GM12878 (cell line): ENCODE measurements around the gene NES. TPM values are rescaled to one million over a fixed set of nuclear protein-coding genes. Genes with fewer than 3 reads are reported as not detected.

ENCODE experiments used
- ATAC-seq: fragments of 200-7000 bp; cut with Tn5 transposase; 3 replicates; pipeline ENCODE4 v1.9.1; 2020; ENCODE audit warnings: mild to moderate bottlenecking, moderate library complexity
- BruUV-seq: library from RNA; stranded (reverse); fragments of 400-500 nt; replicated peaks from 2 replicates; lab custom pipeline; 2021; lab: Mats Ljungman, UMichigan
- CTCF ChIA-PET: fragments of 300-600 bp; sonication (Branson Sonifier 250); formaldehyde crosslinking; extraction: SDS; loops from one replicate; lab custom pipeline; 2021; ENCODE audit warnings: inconsistent platforms; lab: Yijun Ruan, JAX
- POLR2A ChIA-PET: fragments of 350-600 bp; formaldehyde crosslinking; extraction: SDS; loops from one replicate; lab custom pipeline; 2021; ENCODE audit warnings: inconsistent platforms; lab: Charles Lee
- RAD21 ChIA-PET: fragments of 300-600 bp; sonication (Branson Sonifier 250); formaldehyde crosslinking; loops from one replicate; lab custom pipeline; 2023; ENCODE audit warnings: antibody characterized with exemption; ENCODE audit not compliant: unreplicated experiment; lab: Charles Lee
- SMC1A ChIA-PET: fragments of 300-600 bp; sonication (Branson Sonifier 250); formaldehyde crosslinking; loops from one replicate; lab custom pipeline; 2023; ENCODE audit not compliant: unreplicated experiment, uncharacterized antibody; lab: Charles Lee
- DNase-seq: peaks from one replicate; pipeline ENCODE4 v3.0.0-alpha.2; 2011; ENCODE audit warnings: low read depth, low spot score
- FAIRE-seq: peaks from 3 replicates; lab custom pipeline; 2011; peaks lifted over from hg19 to GRCh38; lab: Jason Lieb, UNC
- H2AFZ ChIP-seq: 2 replicates; pipeline ENCODE4 v1.6.0; 2011; ENCODE audit warnings: low read depth, low read length, control low read depth; ENCODE audit not compliant: control insufficient read depth
- H3K27ac ChIP-seq: 2 replicates; pipeline ENCODE4 v1.5.1; 2011; ENCODE audit warnings: control low read depth; ENCODE audit not compliant: control insufficient read depth, insufficient read depth
- H3K27me3 ChIP-seq, 2 experiments: replicated peaks in 1 of 2; 2 replicates each; pipeline versions ENCODE4 v1.6.0 to v1.6.1; 2011; ENCODE audit warnings: low read length in 1 of 2; ENCODE audit not compliant: control insufficient read depth in 2 of 2, insufficient read depth in 2 of 2
- H3K36me3 ChIP-seq, 2 experiments: 2 replicates each; pipeline ENCODE4 v1.5.1; 2011; ENCODE audit warnings: low read length in 1 of 2; ENCODE audit not compliant: control insufficient read depth in 2 of 2, insufficient read depth in 2 of 2
- H3K4me1 ChIP-seq: 2 replicates; pipeline ENCODE4 v1.6.1; 2011; ENCODE audit warnings: mild to moderate bottlenecking, low read length, moderate library complexity, mixed read lengths; ENCODE audit not compliant: control insufficient read depth, insufficient read depth
- H3K4me2 ChIP-seq: 2 replicates; pipeline ENCODE4 v1.6.0; 2011; ENCODE audit warnings: control low read depth; ENCODE audit not compliant: control insufficient read depth, insufficient read depth
- H3K4me3 ChIP-seq: fragments of 200-600 bp; sonication (generic); 2 replicates; pipeline ENCODE4 v1.5.1; 2016
- H3K79me2 ChIP-seq: 2 replicates; pipeline ENCODE4 v1.6.0; 2011; ENCODE audit warnings: low read length; ENCODE audit not compliant: control insufficient read depth, insufficient read depth
- H3K9ac ChIP-seq: 2 replicates; pipeline ENCODE4 v1.8.0; 2011; ENCODE audit warnings: low read length, control low read depth, mixed read lengths; ENCODE audit not compliant: control insufficient read depth, insufficient read depth
- H3K9me3 ChIP-seq: replicated peaks from 3 replicates; pipeline ENCODE4 v1.5.1; 2011; ENCODE audit warnings: mild to moderate bottlenecking, low read length; ENCODE audit not compliant: control insufficient read depth, insufficient read depth
- H4K20me1 ChIP-seq: 2 replicates; pipeline ENCODE4 v1.6.0; 2011; ENCODE audit not compliant: control insufficient read depth, insufficient read depth
- ASH2L ChIP-seq: fragments of 300-600, 200-600 bp; sonication (generic); IDR thresholded peaks from 2 replicates; pipeline ENCODE4 v1.6.1; 2017; ENCODE audit warnings: low read depth, mild to moderate bottlenecking, borderline replicate concordance
- CBX3 ChIP-seq: fragments of 200-600 bp; sonication (generic); IDR thresholded peaks from 2 replicates; pipeline ENCODE4 v1.6.1; 2016; ENCODE audit warnings: low read depth, borderline replicate concordance
- EZH2 ChIP-seq: IDR thresholded peaks from 2 replicates; pipeline ENCODE4 v1.6.1; 2012; ENCODE audit warnings: low read depth, mild to moderate bottlenecking, control low read depth, inconsistent platforms, low read length, borderline replicate concordance; ENCODE audit not compliant: control insufficient read depth
- FOXM1 ChIP-seq: IDR thresholded peaks from 2 replicates; pipeline ENCODE4 v1.6.1; 2012; ENCODE audit warnings: low read depth, mild to moderate bottlenecking, inconsistent platforms, low read length, moderate library complexity
- HDAC2 ChIP-seq: fragments of 200-600 bp; sonication (generic); IDR thresholded peaks from 2 replicates; pipeline ENCODE4 v1.6.1; 2017
- HDAC6 ChIP-seq: fragments of 200-600 bp; sonication (generic); IDR thresholded peaks from one replicate; pipeline ENCODE4 v1.8.0; 2017; ENCODE audit warnings: antibody characterized with exemption; ENCODE audit not compliant: unreplicated experiment
- HDGF ChIP-seq: fragments of 450-650 bp; IDR thresholded peaks from 2 replicates; pipeline ENCODE4 v1.6.1; 2016; ENCODE audit warnings: antibody characterized with exemption
- HSF1 ChIP-seq: fragments of 150-350 bp; IDR thresholded peaks from 2 replicates; pipeline ENCODE4 v1.6.1; 2014; ENCODE audit warnings: mild to moderate bottlenecking, low read depth, low read length
- IRF3 ChIP-seq: fragments of 450-650 bp; IDR thresholded peaks from 2 replicates; pipeline ENCODE4 v1.6.1; 2014; ENCODE audit warnings: mild to moderate bottlenecking
- KDM1A ChIP-seq: fragments of 200-600 bp; sonication (generic); IDR thresholded peaks from 2 replicates; pipeline ENCODE4 v1.6.1; 2016; ENCODE audit warnings: borderline replicate concordance
- MAX ChIP-seq: IDR thresholded peaks from 2 replicates; pipeline ENCODE4 v1.6.1; 2012; ENCODE audit warnings: low read depth, low read length, improper control_type of control experiment
- POLR2AphosphoS5 ChIP-seq: IDR thresholded peaks from 2 replicates; pipeline ENCODE4 v1.6.1; 2011; ENCODE audit warnings: mild to moderate bottlenecking, low read length, inconsistent platforms
- RAD51 ChIP-seq: fragments of 450-650 bp; IDR thresholded peaks from 2 replicates; pipeline ENCODE4 v1.6.1; 2016; ENCODE audit warnings: moderate library complexity, mild to moderate bottlenecking, inconsistent platforms
- RCOR1 ChIP-seq: conservative IDR thresholded peaks from 2 replicates; pipeline ENCODE4 v1.6.1; 2012; ENCODE audit warnings: low read depth, low read length, improper control_type of control experiment
- SKIL ChIP-seq: fragments of 450-650 bp; IDR thresholded peaks from 2 replicates; pipeline ENCODE4 v1.6.1; 2017; ENCODE audit warnings: mild to moderate bottlenecking, low read depth, inconsistent platforms; ENCODE audit not compliant: poor library complexity, severe bottlenecking
- WRNIP1 ChIP-seq: IDR thresholded peaks from 2 replicates; pipeline ENCODE4 v1.6.1; 2011; ENCODE audit warnings: low read depth, low read length, improper control_type of control experiment, borderline replicate concordance
- ZNF384 ChIP-seq: IDR thresholded peaks from 2 replicates; pipeline ENCODE4 v1.6.1; 2012; ENCODE audit warnings: low read depth, mild to moderate bottlenecking, low read length, improper control_type of control experiment, borderline replicate concordance
- WGBS: methylation state at CpG from one replicate; pipeline ENCODE4 v1.1.6; 2016; ENCODE audit warnings: low lambda C conversion rate; ENCODE audit not compliant: insufficient replicate concordance, insufficient coverage; ENCODE audit errors: missing lambda C conversion rate; 5-methylcytosine and 5-hydroxymethylcytosine counted together
- in situ Hi-C: fragments of 300-500 bp; cut with MboI; formaldehyde crosslinking; loops from 9 replicates; pipeline ENCODE4 v1.14.3; 2018; ENCODE audit warnings: mixed read lengths
- intact Hi-C: fragments of 100-400 bp; cut with micrococcal nuclease; formaldehyde crosslinking; loops from one replicate; pipeline ENCODE4 v1.14.2; 2022; ENCODE audit not compliant: unreplicated experiment
- polyA plus RNA-seq, 11 experiments: library from polyadenylated mRNA; depleted of rRNA in 4 of 11; unstranded in 6 of 11; stranded (reverse) in 5 of 11; fragments of >200 nt; fragmentation: Nextera tagmentation in 4 of 11; fragmentation: Illumina TruSeq in 1 of 11; extraction: Ambion mirVana in 4 of 11; extraction: Trizol in 1 of 11; gene quantifications; 1 replicate in 1 of 11; 2 replicates in 10 of 11; pipeline versions ENCODE4 v1.2.1 to v1.2.3, GENCODE V29; 2011 to 2016; ENCODE audit warnings: inconsistent platforms in 2 of 11, missing spikeins in 2 of 11, low read depth in 1 of 11
- total RNA-seq, 4 experiments: library from RNA; depleted of rRNA in 3 of 4; stranded (reverse); fragments of >200 nt in 3 of 4; fragmentation: Illumina TruSeq in 1 of 4; extraction: Trizol in 1 of 4; gene quantifications; 2 replicates each; pipeline versions ENCODE4 v1.2.1 to v1.2.3, GENCODE V29; 2013 to 2021

NES gene
- total and polyA plus RNA-seq, 10 of the 15 experiments (the other 5 are each of a cell fraction or from before 2014, with no cell fraction given): under 0.01 to 0.15 (median 0.02) TPM; not detected in 4

GRCh38 chr1:156659988-156660751 is 17.0 kb downstream of the NES start:
- FAIRE-seq: peak; percentile 71
- no peak for TF ChIP-seq HSF1
- no peak for TF ChIP-seq WRNIP1
- no peak for TF ChIP-seq ZNF384
- no peak for TF ChIP-seq HDAC6
- no peak for TF ChIP-seq RAD51
- no peak for TF ChIP-seq IRF3
- no peak for TF ChIP-seq SKIL
- TF ChIP-seq MAX: peak; percentile 31; the same call in 1 of the 2 replicates
- TF ChIP-seq POLR2AphosphoS5: peak; percentile 61; the same call in 1 of the 2 replicates
- TF ChIP-seq EZH2: no peak
- peak; percentile 87 for TF ChIP-seq HDGF
- TF ChIP-seq RCOR1: no peak; the same call in 1 of the 2 replicates
- TF ChIP-seq FOXM1: no peak
- no peak for TF ChIP-seq ASH2L
- no peak for TF ChIP-seq KDM1A
- no peak for TF ChIP-seq CBX3
- no peak for TF ChIP-seq HDAC2

More at GRCh38 chr1:156659988-156660751, 17.0 kb downstream of the NES start:
- Histone ChIP-seq H3K9ac (peak overlapping the region; percentile 87), H3K79me2 (peaks cover 23% of the 10 kb centered on the region), H3K27me3 (0 out of 4 replicates have a peak, but pooled peaks cover 0 to 2% of the 10 kb centered on the region in 2 experiments), H3K27ac (peak overlapping the region; percentile 90), H3K4me1 (peaks cover 74% of the 10 kb centered on the region), H3K4me3 (peak overlapping the region; percentile 94), H4K20me1 (peaks cover 6% of the 10 kb centered on the region; the same call in 1 of the 2 replicates), H2AFZ (peak overlapping the region; percentile 61), H3K36me3 (no peaks in the 10 kb centered on the region), H3K4me2 (peak overlapping the region; percentile 100), H3K9me3 (no peaks in the 10 kb centered on the region)
- POLR2A ChIA-PET: interaction anchor here (0.6 to 2.4 kb wide), 8 partner anchors 16 to 170 kb away, joined by 3 to 13 read pairs (median 4); partner anchors contain the start of genes ISG20L2, METTL25B and NAXE
- 3% methylated on average over 36 of the region's 38 CpGs for WGBS
- RAD21 ChIA-PET: interaction anchor here (0.9 to 6.0 kb wide), 11 partner anchors 11 to 230 kb away, joined by 3 to 58 read pairs (median 8); partner anchors contain the start of genes CRABP2, MRPL24 and NES
- ATAC-seq: peak; percentile 84
- SMC1A ChIA-PET: interaction anchor here (0.6 to 4.2 kb wide), 11 partner anchors 14 to 231 kb away, joined by 3 to 39 read pairs (median 5); partner anchors contain the start of genes NAXE and NES
- CTCF ChIA-PET: interaction anchor here (0.7 to 8.3 kb wide), 40 partner anchors 9 to 447 kb away, joined by 3 to 208 read pairs (median 4); partner anchors contain the start of genes BCAN, CCT3, CRABP2 and HAPLN2
- peak; percentile 70 for DNase-seq
- intact Hi-C loops: loop anchor here (1.0 to 10.0 kb wide), 2 partner anchors 18 to 65 kb away; partner anchors contain the start of genes ISG20L2 and METTL25B
- BruUV-seq: no TSS peak
- in situ Hi-C loops: no loop called here
